ENCODE data around the gene KIF25.

GRCh38 chr6:167957626-167958025 is 39.8 kb upstream of the KIF25 start:
- no peak for TF ChIP-seq CTCF (IDR thresholded peaks at IDR 0.05)
- no peak for TF ChIP-seq POLR2A (IDR thresholded peaks at IDR 0.05)
- TF ChIP-seq EP300 (IDR thresholded peaks at IDR 0.05) = no peak

Data from ovary (tissue), 3 donors.